Fibroblast of mammary gland (primary cell): ENCODE results near the gene KIAA0825.

Experiments used
- DNase-seq: peaks from one replicate; pipeline ENCODE4 v3.0.0-alpha.2; 2010; ENCODE audit warnings: low read depth
- H3K4me3 ChIP-seq: 2 replicates; pipeline ENCODE4 v1.5.1; 2011; ENCODE audit warnings: low read depth, mild to moderate bottlenecking, low read length, moderate library complexity; ENCODE audit not compliant: control insufficient read depth
- TF ChIP-seq, protein P1 (sequence below): conservative IDR thresholded peaks from 2 replicates; pipeline ENCODE4 v1.5.1; 2011; ENCODE audit warnings: low read depth, low read length, inconsistent platforms; ENCODE audit not compliant: control insufficient read depth, insufficient read depth

The KIAA0825 gene

GRCh38 chr5:94345257-94345656 lies 273.1 kb downstream of the KIAA0825 start:
- H3K4me3 ChIP-seq = no peak overlapping the region
- TF ChIP-seq, protein P1, sequence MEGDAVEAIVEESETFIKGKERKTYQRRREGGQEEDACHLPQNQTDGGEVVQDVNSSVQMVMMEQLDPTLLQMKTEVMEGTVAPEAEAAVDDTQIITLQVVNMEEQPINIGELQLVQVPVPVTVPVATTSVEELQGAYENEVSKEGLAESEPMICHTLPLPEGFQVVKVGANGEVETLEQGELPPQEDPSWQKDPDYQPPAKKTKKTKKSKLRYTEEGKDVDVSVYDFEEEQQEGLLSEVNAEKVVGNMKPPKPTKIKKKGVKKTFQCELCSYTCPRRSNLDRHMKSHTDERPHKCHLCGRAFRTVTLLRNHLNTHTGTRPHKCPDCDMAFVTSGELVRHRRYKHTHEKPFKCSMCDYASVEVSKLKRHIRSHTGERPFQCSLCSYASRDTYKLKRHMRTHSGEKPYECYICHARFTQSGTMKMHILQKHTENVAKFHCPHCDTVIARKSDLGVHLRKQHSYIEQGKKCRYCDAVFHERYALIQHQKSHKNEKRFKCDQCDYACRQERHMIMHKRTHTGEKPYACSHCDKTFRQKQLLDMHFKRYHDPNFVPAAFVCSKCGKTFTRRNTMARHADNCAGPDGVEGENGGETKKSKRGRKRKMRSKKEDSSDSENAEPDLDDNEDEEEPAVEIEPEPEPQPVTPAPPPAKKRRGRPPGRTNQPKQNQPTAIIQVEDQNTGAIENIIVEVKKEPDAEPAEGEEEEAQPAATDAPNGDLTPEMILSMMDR = no peak

DNA sequence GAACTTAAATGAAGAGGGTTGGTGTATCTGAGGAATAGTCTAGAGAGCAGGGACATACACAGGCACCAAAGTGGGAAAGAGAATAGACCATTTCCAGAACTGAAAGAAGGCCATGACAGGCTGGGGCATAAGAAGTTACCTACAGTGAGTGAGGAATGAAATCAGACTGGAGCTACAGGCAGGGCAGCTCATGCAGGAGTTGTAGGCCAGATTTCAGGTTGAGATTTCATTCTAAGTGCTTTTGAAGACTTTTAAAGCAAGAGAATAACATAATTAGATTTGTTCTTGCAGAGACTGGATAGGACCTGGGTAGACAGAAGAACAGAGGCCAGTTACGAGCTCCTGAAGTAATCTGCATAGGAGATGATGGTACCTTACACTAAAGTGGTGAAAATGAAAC lies 280.8 kb downstream of the KIAA0825 start:
- no peak overlapping the region for H3K4me3 ChIP-seq
- no peak for DNase-seq
- TF ChIP-seq, protein P1 = no peak

More at GRCh38 chr5:94345257-94345656, 273.1 kb downstream of the KIAA0825 start:
- no peak for DNase-seq

- no peak overlapping the region for H3K4me3 ChIP-seq
- TF ChIP-seq, protein P1 = no peak
- no peak for DNase-seq
Observed at GRCh38 chr5:94335936-94336335, 282.5 kb downstream of the KIAA0825 start.

- peak; percentile 12 for DNase-seq
- TF ChIP-seq, protein P1 = no peak
- H3K4me3 ChIP-seq = no peak overlapping the region
Observed at GRCh38 chr5:94329115-94329514, 289.3 kb downstream of the KIAA0825 start.

DNA sequence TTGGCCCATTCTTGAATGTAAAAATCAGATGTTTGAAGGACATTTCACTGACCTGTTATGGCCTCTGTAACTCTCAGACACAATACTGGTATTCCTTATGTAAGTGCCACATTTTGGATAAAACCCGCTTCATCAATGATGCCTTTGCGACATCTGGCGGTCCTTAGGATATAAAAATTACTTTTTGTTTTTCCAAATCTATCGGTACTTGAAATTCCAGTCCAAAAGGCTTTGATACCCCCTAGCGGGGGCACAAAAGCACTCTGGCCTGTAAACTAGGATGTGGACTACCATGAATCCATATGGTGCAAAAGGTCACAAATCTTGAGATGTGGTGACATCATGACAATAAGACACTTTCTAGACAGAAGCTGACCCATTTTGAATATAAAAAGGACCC lies 291.8 kb downstream of the KIAA0825 start:
- H3K4me3 ChIP-seq = no peak overlapping the region
- no peak for DNase-seq
- TF ChIP-seq, protein P1 = no peak

DNA sequence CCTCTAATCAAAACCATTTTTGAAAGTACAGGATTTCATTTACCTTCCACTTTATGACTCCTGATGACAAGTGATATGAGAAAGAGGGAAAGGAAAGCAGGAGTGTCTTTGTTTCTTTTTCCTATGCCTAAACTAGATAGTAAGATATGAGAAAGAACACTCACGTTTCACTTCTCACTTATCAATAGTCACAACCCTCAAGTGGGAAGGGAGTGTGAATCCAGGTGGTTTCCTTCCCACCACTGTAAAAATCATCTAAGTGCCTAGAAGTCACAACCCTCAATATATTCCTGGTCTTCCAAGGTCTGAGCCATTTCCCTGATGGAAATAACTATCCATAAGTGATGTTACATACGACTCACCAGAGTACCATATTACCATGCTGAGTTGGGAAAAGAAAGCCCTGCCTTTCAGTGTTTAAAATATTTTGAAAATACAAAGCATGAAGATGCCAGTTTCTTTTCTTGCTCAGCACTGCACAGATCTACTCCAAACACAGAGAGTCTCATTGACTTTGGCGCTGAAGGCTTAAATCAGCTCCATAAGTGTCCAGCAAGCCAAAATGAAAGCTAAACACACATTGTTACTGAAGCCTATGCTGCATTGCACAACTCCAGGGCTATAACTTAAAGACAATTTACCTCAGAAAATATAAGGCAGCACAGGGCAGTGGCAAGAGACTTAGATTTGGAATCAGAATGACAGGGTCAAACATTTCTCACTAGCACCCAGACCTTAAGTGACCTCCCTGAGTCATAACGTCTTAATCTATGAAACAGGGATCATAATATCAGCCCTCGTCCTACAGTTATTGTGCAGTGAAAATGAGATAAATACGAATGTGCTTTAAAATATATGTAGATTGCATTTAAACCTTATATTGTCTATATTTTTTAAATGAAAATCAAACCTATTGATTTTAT lies 301.2 kb downstream of the KIAA0825 start:
- TF ChIP-seq, protein P1 = no peak
- no peak overlapping the region for H3K4me3 ChIP-seq
- DNase-seq = peak; percentile 11
